Chondrocyte (in vitro differentiated cells): ENCODE measurements around the gene MRPL53. TPM values are rescaled to one million over a fixed set of nuclear protein-coding genes. Genes with fewer than 3 reads are reported as not detected.

Source experiments
- DNase-seq: peaks from one replicate; pipeline ENCODE4 v3.0.0; 2021; ENCODE audit warnings: mixed read lengths, low spot score
- H3K27ac Mint-ChIP-seq: one replicate; pipeline ENCODE4 v1.8.0; 2021; ENCODE audit warnings: mild to moderate bottlenecking, moderate library complexity, mixed read lengths; ENCODE audit not compliant: unreplicated experiment
- H3K27me3 Mint-ChIP-seq: 2 replicates; pipeline ENCODE4 v1.8.0; 2021; ENCODE audit warnings: low read depth, mixed read lengths
- H3K36me3 Mint-ChIP-seq: 2 replicates; pipeline ENCODE4 v1.8.0; 2021; ENCODE audit warnings: low read depth, mixed read lengths
- H3K4me1 Mint-ChIP-seq: 2 replicates; pipeline ENCODE4 v1.8.0; 2021; ENCODE audit warnings: low read depth, mild to moderate bottlenecking, mixed read lengths
- H3K4me3 Mint-ChIP-seq: one replicate; pipeline ENCODE4 v1.8.0; 2021; ENCODE audit warnings: mild to moderate bottlenecking, moderate library complexity, mixed read lengths; ENCODE audit not compliant: unreplicated experiment
- H3K9me3 Mint-ChIP-seq: 2 replicates; pipeline ENCODE4 v1.8.0; 2021; ENCODE audit warnings: low read depth, mixed read lengths
- total RNA-seq: library from RNA; stranded (reverse); gene quantifications from 3 replicates; pipeline ENCODE4 v1.2.1, GENCODE V29; 2021
- TF ChIP-seq, protein P1 (sequence below): fragments of 200-600 bp; sonication (generic); IDR thresholded peaks from 2 replicates; pipeline ENCODE4 v1.5.0; 2021; ENCODE audit warnings: antibody characterized with exemption, mild to moderate bottlenecking, moderate library complexity

Gene MRPL53
- total RNA-seq, 1 donor from 2014 or later, result 49.5 TPM

DNA sequence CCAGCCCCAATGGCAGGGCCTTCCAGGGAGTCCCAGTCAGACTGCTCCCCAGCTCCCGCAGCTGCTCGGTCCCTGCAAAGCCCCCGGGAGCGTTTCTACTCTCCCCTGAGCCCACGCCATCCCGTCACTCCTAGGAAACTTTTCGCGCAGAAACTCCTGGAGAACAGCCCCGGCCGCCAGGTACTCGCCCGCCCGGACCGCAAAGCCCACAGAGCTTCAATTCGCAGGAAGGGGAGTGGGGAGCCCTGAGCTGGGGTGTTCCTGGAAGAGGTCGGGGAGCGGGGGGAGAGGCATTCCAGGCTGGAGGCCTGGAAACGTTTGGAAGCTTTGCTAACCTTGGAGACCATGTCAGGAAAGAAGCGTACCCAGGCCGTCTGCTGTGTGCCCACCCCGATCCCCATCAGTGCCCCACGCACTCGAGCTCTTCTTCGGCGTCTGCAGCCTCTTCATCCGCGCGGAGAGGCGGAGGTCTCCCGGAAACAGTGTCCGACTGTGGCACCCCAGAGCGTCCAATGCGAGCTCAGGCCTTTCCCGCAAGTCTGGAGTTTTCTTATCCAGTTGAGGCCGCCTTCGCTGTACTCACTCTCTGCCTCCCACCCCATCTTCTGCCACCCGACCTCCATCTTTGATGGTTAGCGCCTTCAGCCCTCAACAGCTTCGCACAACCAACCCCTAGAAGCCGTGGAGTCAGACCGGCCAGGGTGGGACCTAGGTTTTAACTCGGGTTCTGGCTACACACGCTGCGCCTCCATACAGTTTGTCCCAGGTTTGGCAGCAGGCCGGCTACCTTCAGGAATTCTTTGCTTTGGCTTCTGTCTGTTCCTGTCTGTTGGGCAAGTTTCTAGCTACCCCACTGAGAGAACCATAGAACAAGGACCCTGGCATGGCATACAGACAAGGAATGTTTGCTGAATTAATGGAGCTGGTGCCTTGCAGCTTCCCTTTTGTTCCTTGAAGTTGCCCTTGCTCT lies 31.3 kb upstream of the MRPL53 start:
- Mint-ChIP-seq H3K27me3 (peaks cover 14% of the 10 kb centered on the region), H3K36me3 (peaks cover 14% of the 10 kb centered on the region), H3K27ac (peak overlapping the region; percentile 85), H3K4me3 (peak overlapping the region; percentile 71), H3K4me1 (peaks cover 65% of the 10 kb centered on the region), H3K9me3 (no peaks in the 10 kb centered on the region)
- TF ChIP-seq, protein P1, sequence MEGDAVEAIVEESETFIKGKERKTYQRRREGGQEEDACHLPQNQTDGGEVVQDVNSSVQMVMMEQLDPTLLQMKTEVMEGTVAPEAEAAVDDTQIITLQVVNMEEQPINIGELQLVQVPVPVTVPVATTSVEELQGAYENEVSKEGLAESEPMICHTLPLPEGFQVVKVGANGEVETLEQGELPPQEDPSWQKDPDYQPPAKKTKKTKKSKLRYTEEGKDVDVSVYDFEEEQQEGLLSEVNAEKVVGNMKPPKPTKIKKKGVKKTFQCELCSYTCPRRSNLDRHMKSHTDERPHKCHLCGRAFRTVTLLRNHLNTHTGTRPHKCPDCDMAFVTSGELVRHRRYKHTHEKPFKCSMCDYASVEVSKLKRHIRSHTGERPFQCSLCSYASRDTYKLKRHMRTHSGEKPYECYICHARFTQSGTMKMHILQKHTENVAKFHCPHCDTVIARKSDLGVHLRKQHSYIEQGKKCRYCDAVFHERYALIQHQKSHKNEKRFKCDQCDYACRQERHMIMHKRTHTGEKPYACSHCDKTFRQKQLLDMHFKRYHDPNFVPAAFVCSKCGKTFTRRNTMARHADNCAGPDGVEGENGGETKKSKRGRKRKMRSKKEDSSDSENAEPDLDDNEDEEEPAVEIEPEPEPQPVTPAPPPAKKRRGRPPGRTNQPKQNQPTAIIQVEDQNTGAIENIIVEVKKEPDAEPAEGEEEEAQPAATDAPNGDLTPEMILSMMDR, result no peak
- no peak for DNase-seq

DNA sequence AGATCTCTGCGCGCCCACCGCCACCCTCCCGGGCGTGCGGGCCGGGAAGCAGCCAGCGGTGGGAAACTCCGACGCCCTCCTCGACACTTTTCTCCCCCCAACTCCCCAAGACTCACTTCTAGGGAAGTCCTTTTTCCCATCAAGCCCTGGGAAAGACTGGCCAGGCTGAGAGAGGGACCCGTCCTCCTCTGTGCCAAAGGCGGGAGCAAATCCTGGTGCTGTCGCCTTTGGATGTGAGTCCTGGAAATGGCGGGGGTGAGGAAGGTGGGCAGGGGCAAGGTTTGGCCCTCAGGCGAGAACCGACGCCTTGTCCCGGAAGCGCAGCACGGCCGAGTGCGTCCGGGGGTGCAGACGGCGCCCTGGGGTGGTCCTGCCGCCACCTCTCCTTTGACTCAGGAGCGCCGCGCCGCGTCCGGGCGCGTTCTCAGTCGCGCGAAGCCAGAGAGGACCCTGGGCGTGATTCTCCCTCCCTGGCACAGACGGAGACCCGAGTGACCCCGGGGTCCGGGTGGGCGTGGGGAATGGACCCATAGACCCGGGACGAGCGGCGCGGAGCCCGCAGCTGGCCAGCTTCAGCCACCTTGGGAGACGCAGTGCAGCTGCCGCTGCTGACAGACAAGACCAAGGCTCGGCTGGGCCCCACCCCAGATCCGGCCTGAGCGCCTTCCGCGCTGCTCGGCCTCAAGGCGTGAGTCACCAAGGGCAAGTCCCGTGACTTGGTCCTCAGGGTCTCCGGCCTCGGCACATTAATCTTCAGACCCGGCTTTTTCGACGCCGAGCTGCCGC lies 30.4 kb upstream of the MRPL53 start:
- peak overlapping the region; percentile 71 for H3K4me3 Mint-ChIP-seq
- peaks cover 12% of the 10 kb centered on the region for H3K36me3 Mint-ChIP-seq
- peak overlapping the region; percentile 85 for H3K27ac Mint-ChIP-seq
- H3K4me1 Mint-ChIP-seq, result peaks cover 68% of the 10 kb centered on the region
- no peaks in the 10 kb centered on the region for H3K9me3 Mint-ChIP-seq
- no peak for DNase-seq
- peaks cover 18% of the 10 kb centered on the region for H3K27me3 Mint-ChIP-seq
- TF ChIP-seq, protein P1, result peak; percentile 71

DNA sequence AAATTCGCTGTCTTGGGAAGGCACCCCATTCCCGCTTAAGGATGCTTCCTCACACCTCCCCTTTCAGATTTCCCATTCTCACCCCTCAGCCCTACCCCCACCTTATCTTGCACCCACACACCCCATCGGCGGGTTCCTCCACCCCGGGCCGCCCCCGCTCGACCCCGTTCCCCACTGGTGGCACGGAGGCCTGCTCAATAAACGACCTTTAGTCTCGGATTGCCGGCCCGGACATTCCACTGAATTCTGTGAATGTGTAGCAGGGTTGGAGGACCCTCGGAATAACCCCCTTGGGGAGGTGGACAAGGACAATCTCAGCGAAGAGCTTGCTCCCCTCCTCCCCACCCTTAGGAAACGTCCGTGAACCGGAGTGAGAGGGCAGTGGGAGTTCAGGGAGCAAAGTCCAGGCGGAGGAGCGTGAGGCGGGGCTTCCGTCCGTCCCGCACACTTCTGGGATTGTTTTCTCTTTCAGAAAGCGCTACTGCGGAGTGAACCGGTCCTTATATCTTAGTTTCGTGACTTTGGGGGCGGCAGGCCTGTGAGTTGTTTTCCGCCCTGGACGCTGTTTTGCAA lies 29.8 kb upstream of the MRPL53 start:
- no peak for DNase-seq
- no peak overlapping the region for H3K27ac Mint-ChIP-seq
- peaks cover 12% of the 10 kb centered on the region for H3K36me3 Mint-ChIP-seq
- H3K4me3 Mint-ChIP-seq, result peak overlapping the region; percentile 71
- peaks cover 74% of the 10 kb centered on the region for H3K4me1 Mint-ChIP-seq
- peaks cover 22% of the 10 kb centered on the region for H3K27me3 Mint-ChIP-seq
- TF ChIP-seq, protein P1, result no peak
- H3K9me3 Mint-ChIP-seq, result no peaks in the 10 kb centered on the region

- peaks cover 68% of the 10 kb centered on the region for H3K4me1 Mint-ChIP-seq
Observed at GRCh38 chr2:74501335-74502071, 29.0 kb upstream of the MRPL53 start.

More at GRCh38 chr2:74501335-74502071, 29.0 kb upstream of the MRPL53 start:
- no peak for DNase-seq
- no peaks in the 10 kb centered on the region for H3K9me3 Mint-ChIP-seq
- H3K27me3 Mint-ChIP-seq, result peaks cover 25% of the 10 kb centered on the region
- peak overlapping the region; percentile 71 for H3K4me3 Mint-ChIP-seq
- TF ChIP-seq, protein P1, result no peak
- H3K27ac Mint-ChIP-seq, result no peak overlapping the region
- peaks cover 9% of the 10 kb centered on the region for H3K36me3 Mint-ChIP-seq
